ENCODE data around the gene THADA.
"Not testable (repeated sequence)": the region's sequence is repeated elsewhere in the genome, so short reads cannot be mapped to it uniquely, and the experiment has no call there.

The THADA gene

GRCh38 chr2:43465234-43465633 lies 130.6 kb downstream of the THADA start:
- no peak for DNase-seq (ENCODE audit: low spot score)

DNA sequence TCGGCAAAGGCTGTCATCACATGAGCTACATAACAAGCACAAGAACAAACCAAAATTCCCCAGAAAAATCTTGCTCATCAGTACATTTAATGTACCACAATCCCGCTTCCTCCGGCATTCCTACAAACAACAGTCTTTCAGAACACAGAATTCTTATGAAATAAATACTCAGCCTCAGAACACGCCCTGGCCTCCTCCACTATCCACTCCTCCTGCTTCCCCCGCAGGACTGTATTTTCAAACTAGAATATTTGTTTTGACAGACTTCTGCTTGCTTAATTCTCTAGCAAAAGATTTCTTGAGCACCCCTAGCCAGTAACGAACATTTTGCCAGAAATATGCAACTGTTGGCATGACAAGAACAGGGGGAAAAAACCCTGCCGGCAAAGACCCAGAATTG lies 131.2 kb downstream of the THADA start:
- DNase-seq (ENCODE audit: low spot score), result no peak

DNA sequence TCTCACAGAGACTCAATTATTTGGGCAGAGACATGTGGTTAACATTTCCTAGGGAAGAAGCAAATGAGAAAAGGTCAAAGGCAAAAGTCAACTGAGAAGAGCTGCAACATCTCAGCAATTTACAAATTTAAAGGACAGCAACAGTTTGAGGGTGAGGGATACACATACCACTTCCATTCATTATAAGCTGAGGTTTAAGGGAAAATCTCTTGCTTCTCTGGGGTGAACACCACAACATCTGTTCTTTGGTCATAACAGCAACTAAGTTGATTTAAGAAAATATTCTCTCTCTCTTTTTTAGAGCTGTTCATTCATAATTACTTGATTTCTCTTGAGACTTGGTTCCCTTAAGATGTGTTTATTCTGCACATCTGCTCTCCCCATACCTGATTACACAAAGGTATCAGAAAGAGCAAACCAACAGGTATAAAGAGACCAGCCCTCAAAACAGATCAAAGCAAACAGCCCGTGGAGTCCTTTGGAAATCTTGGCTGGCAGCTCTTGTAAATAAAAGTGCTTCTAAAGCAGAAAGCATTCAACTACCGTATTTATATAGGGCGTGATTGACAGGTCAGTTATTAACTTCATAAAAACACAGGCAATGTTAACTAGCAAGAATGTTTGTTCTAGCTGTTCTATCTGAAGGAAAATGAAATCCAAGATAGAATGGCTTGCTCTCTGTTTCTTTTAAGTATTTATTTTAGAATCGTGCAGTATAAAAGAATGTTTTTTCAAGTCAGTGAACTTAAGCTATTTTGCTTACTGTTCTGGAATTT lies 132.8 kb downstream of the THADA start:
- no peak for DNase-seq (ENCODE audit: low spot score)

GRCh38 chr2:43461453-43462073 lies 134.3 kb downstream of the THADA start:
- DNase-seq (ENCODE audit: low spot score), result no peak

DNA sequence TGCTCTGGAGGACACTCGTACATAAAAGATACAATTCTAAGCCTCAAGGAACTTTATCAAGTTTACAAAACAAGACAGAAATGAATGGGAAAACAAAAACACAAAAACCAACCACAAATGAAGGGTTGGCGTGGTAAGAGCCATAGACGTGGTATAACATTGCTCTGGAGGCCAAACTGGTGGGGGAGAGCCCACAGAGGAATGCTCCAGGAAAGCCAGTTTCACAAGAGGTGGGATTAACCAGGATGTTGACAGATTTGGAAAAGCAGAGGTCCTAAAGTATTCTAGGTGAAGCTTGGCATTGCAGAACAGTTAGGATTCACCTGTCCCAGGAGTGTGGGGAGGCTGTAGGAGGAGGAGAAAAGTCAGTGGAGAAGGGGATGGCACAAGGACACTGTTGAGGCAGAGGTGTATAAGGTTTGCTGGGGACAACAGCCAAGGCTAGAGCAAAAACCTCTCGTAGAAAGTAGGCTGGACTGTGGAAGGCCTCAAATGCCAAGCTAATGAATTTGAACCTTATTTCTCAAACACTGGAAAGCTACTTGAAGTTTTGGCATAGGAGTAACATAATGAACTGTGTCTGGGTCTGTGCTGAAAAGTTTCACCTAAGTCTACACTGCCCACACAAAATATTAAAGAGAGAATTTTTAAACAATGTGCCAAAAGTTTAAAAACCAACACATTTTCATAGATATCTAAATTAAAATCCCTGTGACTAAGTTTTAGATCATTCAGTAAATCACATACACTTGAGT lies 135.1 kb downstream of the THADA start:
- no peak for DNase-seq (ENCODE audit: low spot score)

- DNase-seq (ENCODE audit: low spot score), result no peak
Observed at GRCh38 chr2:43460174-43460546, 135.7 kb downstream of the THADA start.

GRCh38 chr2:43459446-43460173 lies 136.2 kb downstream of the THADA start:
- no peak for DNase-seq (ENCODE audit: low spot score)

GRCh38 chr2:43458014-43458628 lies 137.7 kb downstream of the THADA start:
- no peak for DNase-seq (ENCODE audit: low spot score)

GRCh38 chr2:43455731-43456642 lies 139.9 kb downstream of the THADA start:
- no peak for DNase-seq (ENCODE audit: low spot score)

- no peak for DNase-seq (ENCODE audit: low spot score)
Observed at GRCh38 chr2:43455296-43455695, 140.5 kb downstream of the THADA start.

DNA sequence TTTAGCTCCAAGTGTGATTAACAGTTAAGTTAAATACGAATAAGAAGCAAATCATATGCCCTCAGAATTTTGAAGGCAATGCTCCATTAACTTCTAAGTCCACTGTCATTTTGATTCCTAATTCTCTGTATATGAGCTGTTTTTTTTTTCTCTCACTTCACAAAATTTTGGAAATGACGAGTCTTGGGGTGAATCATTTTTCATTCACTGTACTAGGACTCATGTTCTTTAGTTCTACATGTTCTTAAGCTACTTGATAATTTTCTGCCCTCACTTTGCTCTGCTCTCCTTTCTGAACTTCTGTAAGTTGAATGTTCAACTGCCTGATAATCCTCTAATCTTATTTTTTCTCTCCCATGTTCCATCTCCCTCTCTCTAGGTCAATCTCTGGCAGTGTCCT lies 141.0 kb downstream of the THADA start:
- no peak for DNase-seq (ENCODE audit: low spot score)

DNA sequence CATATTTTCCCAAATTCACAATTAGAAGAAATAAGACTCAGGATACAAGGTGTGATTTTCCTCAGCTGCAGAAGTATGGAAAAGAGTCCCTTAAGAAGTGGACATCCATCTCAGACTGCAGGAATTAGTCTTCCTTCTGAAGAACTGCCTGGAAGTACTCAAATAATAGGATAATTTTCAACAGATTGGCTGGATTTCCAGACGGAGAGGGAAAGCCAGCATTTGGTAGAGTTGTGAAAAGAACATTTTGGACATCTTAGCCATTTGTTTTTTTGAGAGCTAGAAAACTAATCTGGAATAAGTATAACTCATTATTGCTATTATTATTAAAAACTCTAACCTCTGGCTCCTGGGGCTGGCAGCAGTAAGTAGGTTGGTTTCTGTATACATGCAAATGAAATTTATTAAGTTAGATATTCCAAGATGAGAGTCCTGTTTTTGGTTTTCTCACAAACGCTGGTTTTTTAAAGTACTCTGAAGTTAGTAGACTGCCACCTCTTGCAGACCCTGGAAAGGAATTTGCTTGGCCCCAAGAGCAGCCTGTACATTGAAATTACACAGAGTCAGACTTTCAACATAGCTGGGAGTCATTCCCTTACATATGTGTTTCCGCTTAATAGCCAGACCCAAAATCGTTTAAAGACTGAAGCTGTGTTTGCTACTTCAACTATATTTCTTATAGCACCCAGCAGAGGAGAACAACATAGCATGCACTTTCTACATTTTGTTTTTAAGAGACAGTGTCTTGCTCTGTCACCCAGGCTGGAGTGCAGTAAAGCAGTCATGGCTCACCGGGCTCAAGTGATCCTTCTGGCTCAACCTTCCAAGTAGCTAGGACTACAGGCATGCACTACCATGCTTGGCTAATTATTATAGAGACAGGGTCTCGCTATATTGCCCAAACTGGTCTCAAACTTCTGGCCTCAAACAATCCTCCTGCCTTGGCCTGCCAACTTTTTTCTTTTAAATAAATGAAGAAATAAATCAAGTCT lies 142.4 kb downstream of the THADA start:
- DNase-seq (ENCODE audit: low spot score), result no peak

- DNase-seq (ENCODE audit: low spot score), result no peak
Observed at GRCh38 chr2:43452318-43452731, 143.5 kb downstream of the THADA start.

GRCh38 chr2:43450617-43451016 lies 145.2 kb downstream of the THADA start:
- no peak for DNase-seq (ENCODE audit: low spot score)

- no peak for DNase-seq (ENCODE audit: low spot score)
Observed at GRCh38 chr2:43448822-43449110, 147.1 kb downstream of the THADA start.

DNA sequence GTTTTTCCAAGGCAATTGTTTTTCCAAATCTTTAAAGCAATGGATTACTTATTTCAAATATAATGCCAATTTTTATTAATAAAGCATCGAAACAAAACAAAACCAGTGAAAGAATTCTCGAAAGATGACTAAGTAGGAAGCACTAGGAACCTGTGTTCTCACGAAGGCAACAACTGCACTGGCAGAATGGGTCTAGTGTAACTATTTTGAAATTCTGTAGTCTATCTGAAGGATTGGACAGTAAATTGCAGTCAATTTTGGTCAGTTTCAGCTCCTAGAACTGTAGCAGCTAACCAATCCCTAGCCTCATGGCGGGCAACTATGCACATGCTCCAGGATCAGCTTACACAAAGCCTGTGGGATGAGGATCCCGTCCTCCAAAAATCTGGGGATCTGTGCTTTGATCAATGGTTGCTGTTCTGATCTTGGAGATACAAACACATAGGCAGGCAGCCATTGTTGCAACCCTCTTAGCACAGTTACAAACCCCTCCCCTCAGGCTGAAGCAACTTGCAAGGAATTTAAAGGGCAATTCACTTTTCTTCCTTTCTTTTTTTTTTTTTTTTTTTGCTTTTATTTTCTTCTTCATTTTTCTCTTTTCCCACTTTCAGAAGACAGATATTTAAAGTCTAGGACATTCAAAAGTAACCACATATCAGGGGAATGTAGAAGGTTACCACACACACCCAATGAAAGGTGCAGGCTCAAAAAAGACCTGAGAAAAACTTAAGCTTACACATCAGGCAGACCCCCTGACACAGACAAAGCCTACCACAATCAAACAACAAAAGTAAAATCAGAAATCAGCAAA lies 147.6 kb downstream of the THADA start:
- DNase-seq (ENCODE audit: low spot score), result no peak

DNA sequence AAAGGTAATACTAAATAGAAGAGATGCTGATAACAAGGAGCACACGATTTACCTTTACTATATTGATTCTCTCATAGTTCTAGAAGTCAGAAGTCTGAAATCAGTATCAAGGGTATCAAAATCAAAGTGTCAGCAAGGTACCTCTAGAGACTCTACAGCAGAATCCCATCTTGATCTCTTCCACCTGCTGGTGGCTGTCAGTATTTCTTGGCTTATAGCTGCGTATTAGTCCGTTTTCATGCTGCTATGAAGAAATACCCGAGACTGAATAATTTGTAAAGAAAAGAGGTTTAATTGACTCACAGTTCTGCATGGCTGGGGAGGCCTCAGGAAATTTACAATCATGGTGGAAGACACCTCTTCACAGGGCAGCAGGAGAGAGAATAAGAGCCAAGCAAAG lies 149.1 kb downstream of the THADA start:
- not testable (repeated sequence) for DNase-seq (ENCODE audit: low spot score)

GRCh38 chr2:43445781-43446180 lies 150.1 kb downstream of the THADA start:
- DNase-seq (ENCODE audit: low spot score), result no peak

Measured in hematopoietic multipotent progenitor cell treated with erythropoietin and hydrocortisone succinate and interleukin-3 and kit ligand, for 15 days (in vitro differentiated cells).